ENCODE data around the gene SLC38A3.

DNA sequence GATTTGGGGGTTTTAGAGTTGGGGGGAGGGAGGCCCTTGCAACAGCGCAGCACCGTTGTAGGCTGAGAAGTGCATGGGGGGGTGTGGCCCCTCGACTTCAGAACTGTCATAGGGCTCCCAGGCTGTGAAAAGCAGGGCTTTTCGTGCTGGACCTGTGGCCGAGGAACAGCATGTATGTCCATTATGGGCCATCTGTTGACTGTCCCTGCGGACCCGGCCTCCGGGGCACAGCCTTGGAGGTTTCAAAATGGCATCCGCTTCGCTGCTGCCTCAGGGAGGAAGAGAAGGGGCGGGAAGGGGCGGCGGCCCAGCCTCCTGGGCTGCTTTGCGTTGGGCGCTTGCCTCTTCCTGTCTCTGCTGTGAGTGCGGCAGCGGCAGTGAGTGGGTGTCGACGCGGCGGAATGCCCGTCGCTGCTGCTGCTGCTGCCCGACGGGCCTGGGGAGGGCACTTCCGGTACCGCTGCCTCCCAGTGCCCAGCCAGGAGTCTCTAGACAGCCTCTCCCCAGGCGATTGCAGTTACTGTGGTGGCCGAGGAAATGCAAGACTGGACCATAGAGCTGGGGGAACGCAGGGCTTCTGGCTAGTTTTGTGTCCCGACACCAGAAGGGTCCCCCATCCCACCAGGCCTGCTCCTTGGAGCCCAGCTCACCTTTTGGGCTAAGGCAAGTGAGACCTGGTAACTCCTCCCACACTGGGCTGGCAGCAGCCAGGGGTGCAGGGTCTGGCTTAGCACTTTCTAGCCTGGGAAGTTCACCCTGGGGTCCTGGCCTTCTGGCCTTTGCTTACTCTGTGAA lies 32.9 kb downstream of the SLC38A3 start:
- TF ChIP-seq YY1 (IDR thresholded peaks at IDR 0.05; ENCODE audit: insufficient read depth, insufficient read length) (no peak), ZNF274 (IDR thresholded peaks at IDR 0.05; ENCODE audit: low read depth, low read length) (no peak), SUZ12 (IDR thresholded peaks at IDR 0.05; ENCODE audit: extremely low read depth, insufficient read depth, insufficient read length) (no peak)

Data from NT2/D1 (cell line).